ENCODE results near the gene SPARC.

DNA sequence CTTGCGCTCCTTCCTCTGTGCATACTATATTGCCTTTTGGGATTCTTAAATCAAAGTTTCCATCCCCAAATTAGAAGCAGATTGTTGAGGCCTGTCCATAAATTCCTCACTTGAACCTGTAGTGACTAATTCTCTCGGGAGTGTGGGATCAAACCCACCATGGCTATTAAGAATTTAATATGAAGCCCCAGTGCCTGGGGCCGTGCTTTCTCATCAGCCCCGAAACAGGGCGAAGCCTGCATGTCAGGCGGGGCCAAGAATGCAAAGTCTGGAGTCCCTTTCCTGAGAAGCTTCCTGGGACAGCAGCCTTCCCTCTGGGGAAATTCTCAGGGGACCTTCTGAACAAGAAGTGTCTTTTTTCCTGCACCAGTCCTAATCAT lies 66.3 kb downstream of the SPARC start:
- TF ChIP-seq, protein P1, sequence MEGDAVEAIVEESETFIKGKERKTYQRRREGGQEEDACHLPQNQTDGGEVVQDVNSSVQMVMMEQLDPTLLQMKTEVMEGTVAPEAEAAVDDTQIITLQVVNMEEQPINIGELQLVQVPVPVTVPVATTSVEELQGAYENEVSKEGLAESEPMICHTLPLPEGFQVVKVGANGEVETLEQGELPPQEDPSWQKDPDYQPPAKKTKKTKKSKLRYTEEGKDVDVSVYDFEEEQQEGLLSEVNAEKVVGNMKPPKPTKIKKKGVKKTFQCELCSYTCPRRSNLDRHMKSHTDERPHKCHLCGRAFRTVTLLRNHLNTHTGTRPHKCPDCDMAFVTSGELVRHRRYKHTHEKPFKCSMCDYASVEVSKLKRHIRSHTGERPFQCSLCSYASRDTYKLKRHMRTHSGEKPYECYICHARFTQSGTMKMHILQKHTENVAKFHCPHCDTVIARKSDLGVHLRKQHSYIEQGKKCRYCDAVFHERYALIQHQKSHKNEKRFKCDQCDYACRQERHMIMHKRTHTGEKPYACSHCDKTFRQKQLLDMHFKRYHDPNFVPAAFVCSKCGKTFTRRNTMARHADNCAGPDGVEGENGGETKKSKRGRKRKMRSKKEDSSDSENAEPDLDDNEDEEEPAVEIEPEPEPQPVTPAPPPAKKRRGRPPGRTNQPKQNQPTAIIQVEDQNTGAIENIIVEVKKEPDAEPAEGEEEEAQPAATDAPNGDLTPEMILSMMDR (IDR thresholded peaks at IDR 0.05): no peak
- no peak for TF ChIP-seq ZFX (IDR thresholded peaks at IDR 0.05; ENCODE audit: borderline replicate concordance)
